ENCODE results near the gene LINGO1.

DNA sequence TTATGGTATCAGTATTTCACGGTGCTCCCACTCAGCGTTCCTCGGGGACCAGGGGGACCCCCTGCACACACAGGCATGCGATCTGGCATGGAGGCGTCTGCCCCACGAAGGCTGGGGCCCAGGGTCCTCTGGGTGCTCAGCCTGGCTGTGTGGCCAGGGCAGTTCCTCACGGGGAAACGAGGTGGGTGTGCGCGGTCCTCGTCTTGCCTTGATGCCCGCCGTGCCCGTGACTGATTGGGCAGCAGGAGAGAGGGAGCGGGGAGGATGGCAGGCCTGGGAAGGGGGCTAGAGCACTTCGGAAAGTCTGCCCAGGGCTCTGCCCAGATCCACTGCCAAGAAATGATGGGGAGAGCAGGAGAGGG is 10.9 kb downstream of the LINGO1 start:
- no peak for TF ChIP-seq ESRRA (CRISPR knock-in tag; IDR thresholded peaks at IDR 0.05; ENCODE audit: borderline replicate concordance)
- TF ChIP-seq, protein P1, sequence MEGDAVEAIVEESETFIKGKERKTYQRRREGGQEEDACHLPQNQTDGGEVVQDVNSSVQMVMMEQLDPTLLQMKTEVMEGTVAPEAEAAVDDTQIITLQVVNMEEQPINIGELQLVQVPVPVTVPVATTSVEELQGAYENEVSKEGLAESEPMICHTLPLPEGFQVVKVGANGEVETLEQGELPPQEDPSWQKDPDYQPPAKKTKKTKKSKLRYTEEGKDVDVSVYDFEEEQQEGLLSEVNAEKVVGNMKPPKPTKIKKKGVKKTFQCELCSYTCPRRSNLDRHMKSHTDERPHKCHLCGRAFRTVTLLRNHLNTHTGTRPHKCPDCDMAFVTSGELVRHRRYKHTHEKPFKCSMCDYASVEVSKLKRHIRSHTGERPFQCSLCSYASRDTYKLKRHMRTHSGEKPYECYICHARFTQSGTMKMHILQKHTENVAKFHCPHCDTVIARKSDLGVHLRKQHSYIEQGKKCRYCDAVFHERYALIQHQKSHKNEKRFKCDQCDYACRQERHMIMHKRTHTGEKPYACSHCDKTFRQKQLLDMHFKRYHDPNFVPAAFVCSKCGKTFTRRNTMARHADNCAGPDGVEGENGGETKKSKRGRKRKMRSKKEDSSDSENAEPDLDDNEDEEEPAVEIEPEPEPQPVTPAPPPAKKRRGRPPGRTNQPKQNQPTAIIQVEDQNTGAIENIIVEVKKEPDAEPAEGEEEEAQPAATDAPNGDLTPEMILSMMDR (IDR thresholded peaks at IDR 0.05), result no peak
- TF ChIP-seq, protein P2, sequence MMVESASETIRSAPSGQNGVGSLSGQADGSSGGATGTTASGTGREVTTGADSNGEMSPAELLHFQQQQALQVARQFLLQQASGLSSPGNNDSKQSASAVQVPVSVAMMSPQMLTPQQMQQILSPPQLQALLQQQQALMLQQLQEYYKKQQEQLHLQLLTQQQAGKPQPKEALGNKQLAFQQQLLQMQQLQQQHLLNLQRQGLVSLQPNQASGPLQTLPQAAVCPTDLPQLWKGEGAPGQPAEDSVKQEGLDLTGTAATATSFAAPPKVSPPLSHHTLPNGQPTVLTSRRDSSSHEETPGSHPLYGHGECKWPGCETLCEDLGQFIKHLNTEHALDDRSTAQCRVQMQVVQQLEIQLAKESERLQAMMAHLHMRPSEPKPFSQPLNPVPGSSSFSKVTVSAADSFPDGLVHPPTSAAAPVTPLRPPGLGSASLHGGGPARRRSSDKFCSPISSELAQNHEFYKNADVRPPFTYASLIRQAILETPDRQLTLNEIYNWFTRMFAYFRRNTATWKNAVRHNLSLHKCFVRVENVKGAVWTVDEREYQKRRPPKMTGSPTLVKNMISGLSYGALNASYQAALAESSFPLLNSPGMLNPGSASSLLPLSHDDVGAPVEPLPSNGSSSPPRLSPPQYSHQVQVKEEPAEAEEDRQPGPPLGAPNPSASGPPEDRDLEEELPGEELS (CRISPR knock-in tag; IDR thresholded peaks at IDR 0.05), result no peak
- no peak for TF ChIP-seq TCF7 (CRISPR knock-in tag; IDR thresholded peaks at IDR 0.05; ENCODE audit: low read depth)
- TF ChIP-seq FOXK1 (CRISPR knock-in tag; IDR thresholded peaks at IDR 0.05), result no peak
- no peak for TF ChIP-seq ETV6 (CRISPR knock-in tag; IDR thresholded peaks at IDR 0.05)
- TF ChIP-seq, protein P3, sequence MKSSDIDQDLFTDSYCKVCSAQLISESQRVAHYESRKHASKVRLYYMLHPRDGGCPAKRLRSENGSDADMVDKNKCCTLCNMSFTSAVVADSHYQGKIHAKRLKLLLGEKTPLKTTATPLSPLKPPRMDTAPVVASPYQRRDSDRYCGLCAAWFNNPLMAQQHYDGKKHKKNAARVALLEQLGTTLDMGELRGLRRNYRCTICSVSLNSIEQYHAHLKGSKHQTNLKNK (CRISPR knock-in tag; IDR thresholded peaks at IDR 0.05), result no peak
- TF ChIP-seq, protein P4, sequence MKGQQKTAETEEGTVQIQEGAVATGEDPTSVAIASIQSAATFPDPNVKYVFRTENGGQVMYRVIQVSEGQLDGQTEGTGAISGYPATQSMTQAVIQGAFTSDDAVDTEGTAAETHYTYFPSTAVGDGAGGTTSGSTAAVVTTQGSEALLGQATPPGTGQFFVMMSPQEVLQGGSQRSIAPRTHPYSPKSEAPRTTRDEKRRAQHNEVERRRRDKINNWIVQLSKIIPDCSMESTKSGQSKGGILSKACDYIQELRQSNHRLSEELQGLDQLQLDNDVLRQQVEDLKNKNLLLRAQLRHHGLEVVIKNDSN (CRISPR knock-in tag; IDR thresholded peaks at IDR 0.05), result no peak
- TF ChIP-seq, protein P5, sequence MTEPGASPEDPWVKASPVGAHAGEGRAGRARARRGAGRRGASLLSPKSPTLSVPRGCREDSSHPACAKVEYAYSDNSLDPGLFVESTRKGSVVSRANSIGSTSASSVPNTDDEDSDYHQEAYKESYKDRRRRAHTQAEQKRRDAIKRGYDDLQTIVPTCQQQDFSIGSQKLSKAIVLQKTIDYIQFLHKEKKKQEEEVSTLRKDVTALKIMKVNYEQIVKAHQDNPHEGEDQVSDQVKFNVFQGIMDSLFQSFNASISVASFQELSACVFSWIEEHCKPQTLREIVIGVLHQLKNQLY (CRISPR knock-in tag; IDR thresholded peaks at IDR 0.05), result no peak
- TF ChIP-seq, protein P6, sequence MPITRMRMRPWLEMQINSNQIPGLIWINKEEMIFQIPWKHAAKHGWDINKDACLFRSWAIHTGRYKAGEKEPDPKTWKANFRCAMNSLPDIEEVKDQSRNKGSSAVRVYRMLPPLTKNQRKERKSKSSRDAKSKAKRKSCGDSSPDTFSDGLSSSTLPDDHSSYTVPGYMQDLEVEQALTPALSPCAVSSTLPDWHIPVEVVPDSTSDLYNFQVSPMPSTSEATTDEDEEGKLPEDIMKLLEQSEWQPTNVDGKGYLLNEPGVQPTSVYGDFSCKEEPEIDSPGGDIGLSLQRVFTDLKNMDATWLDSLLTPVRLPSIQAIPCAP (CRISPR knock-in tag; IDR thresholded peaks at IDR 0.05), result no peak

Data from WTC11 (cell line).